Measurements from ENCODE around the gene ASXL1. TPM values are rescaled to one million over a fixed set of nuclear protein-coding genes. Genes with fewer than 3 reads are reported as not detected.

Gene ASXL1
- total RNA-seq, 1 experiment from 2014 or later = 22.7 TPM

- H3K36me3 Mint-ChIP-seq = no peaks in the 10 kb centered on the region
- CTCF ChIA-PET = interaction anchor here (0.6 to 0.7 kb wide), 2 partner anchors 123 to 565 kb away, joined by 3 to 7 read pairs; no protein-coding TSS in a partner anchor
- POLR2A ChIA-PET = interaction anchor here (0.7 kb wide), 1 partner anchor 126 kb away, joined by 4 read pairs; no protein-coding TSS in a partner anchor
Measured at GRCh38 chr20:32411955-32412706, 54.0 kb downstream of the ASXL1 start.

More at GRCh38 chr20:32411955-32412706, 54.0 kb downstream of the ASXL1 start:
- TF ChIP-seq NFYB (CRISPR knock-in tag; conservative IDR thresholded peaks at IDR 0.05; ENCODE audit: low read depth) (no peak), ZNF425 (CRISPR knock-in tag; conservative IDR thresholded peaks at IDR 0.05) (no peak), ERG (CRISPR knock-in tag; IDR thresholded peaks at IDR 0.05) (no peak), TP53 (CRISPR knock-in tag; IDR thresholded peaks at IDR 0.05) (no peak), CDX4 (CRISPR knock-in tag; IDR thresholded peaks at IDR 0.05; ENCODE audit: borderline replicate concordance) (no peak), ZNF512 (CRISPR knock-in tag; IDR thresholded peaks at IDR 0.05; ENCODE audit: borderline replicate concordance) (no peak), MLX (CRISPR knock-in tag; IDR thresholded peaks at IDR 0.05) (no peak), ATF1 (CRISPR knock-in tag; IDR thresholded peaks at IDR 0.05) (no peak), FOXJ3 (CRISPR knock-in tag; IDR thresholded peaks at IDR 0.05; ENCODE audit: borderline replicate concordance) (no peak), HMGXB4 (CRISPR knock-in tag; IDR thresholded peaks at IDR 0.05) (no peak), PRDM15 (CRISPR knock-in tag; IDR thresholded peaks at IDR 0.05) (no peak), E2F1 (CRISPR knock-in tag; IDR thresholded peaks at IDR 0.05) (no peak), SP1 (CRISPR knock-in tag; conservative IDR thresholded peaks at IDR 0.05) (no peak), SMAD3 (CRISPR knock-in tag; IDR thresholded peaks at IDR 0.05; ENCODE audit: borderline replicate concordance) (no peak), ARID4B (CRISPR knock-in tag; IDR thresholded peaks at IDR 0.05; ENCODE audit: borderline replicate concordance) (no peak)
- H3K4me1 Mint-ChIP-seq = peaks cover 16% of the 10 kb centered on the region
- H3K27ac Mint-ChIP-seq = no peak overlapping the region
- ATAC-seq (no peak), DNase-seq (ENCODE audit: low spot score) (no peak)
- H3K9me3 Mint-ChIP-seq = no peaks in the 10 kb centered on the region
- no peak overlapping the region for H3K4me3 Mint-ChIP-seq
- H3K27me3 Mint-ChIP-seq (ENCODE audit: low read depth) = no peaks in the 10 kb centered on the region
